ENCODE data around the gene SCAMP5.
A peak's percentile ranks its signal among the peaks of the same experiment; 100 is the strongest.

The SCAMP5 gene

GRCh38 chr15:75030424-75030823 lies 35.1 kb downstream of the SCAMP5 start:
- DNase-seq (ENCODE audit: low read depth) = no peak
- peak; percentile 0 for TF ChIP-seq CTCF (conservative IDR thresholded peaks at IDR 0.05; ENCODE audit: control insufficient read depth, insufficient read depth, low read depth, low read length)
- H3K4me3 ChIP-seq (ENCODE audit: control insufficient read depth, low read depth, low read length) = no peak overlapping the region

- no peak for TF ChIP-seq CTCF (conservative IDR thresholded peaks at IDR 0.05; ENCODE audit: control insufficient read depth, insufficient read depth, low read depth, low read length)
Measured at GRCh38 chr15:75031848-75032247, 36.5 kb downstream of the SCAMP5 start.

GRCh38 chr15:75032395-75032794 lies 37.0 kb downstream of the SCAMP5 start:
- DNase-seq (ENCODE audit: low read depth) = no peak
- no peak overlapping the region for H3K4me3 ChIP-seq (ENCODE audit: control insufficient read depth, low read depth, low read length)
- TF ChIP-seq CTCF (conservative IDR thresholded peaks at IDR 0.05; ENCODE audit: control insufficient read depth, insufficient read depth, low read depth, low read length) = no peak

More at GRCh38 chr15:75031848-75032247, 36.5 kb downstream of the SCAMP5 start:
- no peak for DNase-seq (ENCODE audit: low read depth)
- H3K4me3 ChIP-seq (ENCODE audit: control insufficient read depth, low read depth, low read length) = no peak overlapping the region

GRCh38 chr15:75033809-75034208 lies 38.4 kb downstream of the SCAMP5 start:
- no peak for TF ChIP-seq CTCF (conservative IDR thresholded peaks at IDR 0.05; ENCODE audit: control insufficient read depth, insufficient read depth, low read depth, low read length)
- DNase-seq (ENCODE audit: low read depth) = no peak
- no peak overlapping the region for H3K4me3 ChIP-seq (ENCODE audit: control insufficient read depth, low read depth, low read length)

- no peak for DNase-seq (ENCODE audit: low read depth)
- no peak for TF ChIP-seq CTCF (conservative IDR thresholded peaks at IDR 0.05; ENCODE audit: control insufficient read depth, insufficient read depth, low read depth, low read length)
- no peak overlapping the region for H3K4me3 ChIP-seq (ENCODE audit: control insufficient read depth, low read depth, low read length)
Measured at GRCh38 chr15:75034615-75035014, 39.3 kb downstream of the SCAMP5 start.

GRCh38 chr15:75036212-75036616 lies 40.9 kb downstream of the SCAMP5 start:
- no peak for TF ChIP-seq CTCF (conservative IDR thresholded peaks at IDR 0.05; ENCODE audit: control insufficient read depth, insufficient read depth, low read depth, low read length)
- H3K4me3 ChIP-seq (ENCODE audit: control insufficient read depth, low read depth, low read length) = no peak overlapping the region
- DNase-seq (ENCODE audit: low read depth) = peak; percentile 70

GRCh38 chr15:75037685-75038084 lies 42.3 kb downstream of the SCAMP5 start:
- no peak for TF ChIP-seq CTCF (conservative IDR thresholded peaks at IDR 0.05; ENCODE audit: control insufficient read depth, insufficient read depth, low read depth, low read length)
- DNase-seq (ENCODE audit: low read depth) = peak; percentile 61
- H3K4me3 ChIP-seq (ENCODE audit: control insufficient read depth, low read depth, low read length) = no peak overlapping the region
